ENCODE results near the gene CUBN.

Gene CUBN

GRCh38 chr10:16916496-16916895 is 213.1 kb downstream of the CUBN start:
- ATAC-seq, result no peak

GRCh38 chr10:16915300-16915699 is 214.3 kb downstream of the CUBN start:
- peak; percentile 49 for ATAC-seq
- DNase-seq, result no peak

More at GRCh38 chr10:16916496-16916895, 213.1 kb downstream of the CUBN start:
- no peak for DNase-seq

GRCh38 chr10:16913266-16913665 is 216.3 kb downstream of the CUBN start:
- no peak for DNase-seq

GRCh38 chr10:16910793-16911164 is 218.8 kb downstream of the CUBN start:
- no peak for ATAC-seq
- DNase-seq, result no peak

More at GRCh38 chr10:16913266-16913665, 216.3 kb downstream of the CUBN start:
- no peak for ATAC-seq

GRCh38 chr10:16909961-16910792 is 219.4 kb downstream of the CUBN start:
- ATAC-seq, result no peak
- no peak for DNase-seq

GRCh38 chr10:16909271-16909767 is 220.3 kb downstream of the CUBN start:
- no peak for ATAC-seq
- no peak for DNase-seq

GRCh38 chr10:16907687-16908086 is 221.9 kb downstream of the CUBN start:
- DNase-seq, result no peak
- ATAC-seq, result peak; percentile 23

- DNase-seq (no peak), ATAC-seq (no peak)
Observed at GRCh38 chr10:16905320-16905719, 224.3 kb downstream of the CUBN start.

- DNase-seq, result no peak
- no peak for ATAC-seq
Observed at GRCh38 chr10:16904639-16905061, 225.0 kb downstream of the CUBN start.

GRCh38 chr10:16904049-16904448 is 225.6 kb downstream of the CUBN start:
- no peak for DNase-seq
- ATAC-seq, result no peak

- ATAC-seq (peak; percentile 57), DNase-seq (peak; percentile 19)
Observed at GRCh38 chr10:16902606-16903005, 227.0 kb downstream of the CUBN start.

- ATAC-seq, result no peak
- no peak for DNase-seq
Observed at GRCh38 chr10:16901106-16901505, 228.5 kb downstream of the CUBN start.

- ATAC-seq (no peak), DNase-seq (no peak)
Observed at GRCh38 chr10:16896993-16897392, 232.6 kb downstream of the CUBN start.

- ATAC-seq, result no peak
- no peak for DNase-seq
Observed at GRCh38 chr10:16894821-16895220, 234.8 kb downstream of the CUBN start.

- DNase-seq (no peak), ATAC-seq (no peak)
Observed at GRCh38 chr10:16893664-16894063, 235.9 kb downstream of the CUBN start.

- ATAC-seq (peak; percentile 92), DNase-seq (peak; percentile 62)
Observed at GRCh38 chr10:16891375-16892313, 238.0 kb downstream of the CUBN start.

GRCh38 chr10:16890691-16891090 is 238.9 kb downstream of the CUBN start:
- no peak for DNase-seq
- no peak for ATAC-seq

GRCh38 chr10:16887565-16887964 is 242.0 kb downstream of the CUBN start:
- DNase-seq, result no peak
- ATAC-seq, result no peak

GRCh38 chr10:16886031-16886430 is 243.6 kb downstream of the CUBN start:
- no peak for ATAC-seq
- DNase-seq, result no peak

- DNase-seq (no peak), ATAC-seq (no peak)
Observed at GRCh38 chr10:16884497-16884896, 245.1 kb downstream of the CUBN start.

GRCh38 chr10:16883084-16883483 is 246.5 kb downstream of the CUBN start:
- ATAC-seq (no peak), DNase-seq (no peak)

- ATAC-seq (no peak), DNase-seq (no peak)
Observed at GRCh38 chr10:16870331-16870730, 259.3 kb downstream of the CUBN start.

GRCh38 chr10:16867990-16868389 is 261.6 kb downstream of the CUBN start:
- no peak for DNase-seq
- no peak for ATAC-seq

Data from stimulated activated naive CD8-positive, alpha-beta T cell treated with anti-CD3 and anti-CD28 coated beads, Interleukin-15, Interleukin-2, amounts not matched to agents 100 U/mL and 50 U/mL, for 24 hours (primary cell).